SW 1271 (cell line): ENCODE measurements around the gene GJB4.
"Not testable (repeated sequence)": the region's sequence is repeated elsewhere in the genome, so short reads cannot be mapped to it uniquely, and the experiment has no call there.

Experiments
- DNase-seq, 2 experiments: peaks; one replicate each; lab custom pipeline; 2025; lab: John Stamatoyannopoulos, UW

The GJB4 gene

GRCh38 chr1:34746785-34747637, 12.5 kb upstream of the GJB4 start:
- no peak for DNase-seq

- no peak for DNase-seq
Observed at GRCh38 chr1:34747638-34747941, 11.9 kb upstream of the GJB4 start.

GRCh38 chr1:34749992-34750391, 9.5 kb upstream of the GJB4 start:
- no peak for DNase-seq

- no peak for DNase-seq
Observed at GRCh38 chr1:34750610-34751009, 8.9 kb upstream of the GJB4 start.

- DNase-seq: no peak
Observed at GRCh38 chr1:34753163-34753562, 6.4 kb upstream of the GJB4 start.

GRCh38 chr1:34754964-34755637, 4.4 kb upstream of the GJB4 start, which contains the start of gene GJB5:
TSS of gene GJB5 (plus strand) at chr1:34755047. CDS start at chr1:34757331, 2,284 bp downstream.
- no peak for DNase-seq

GRCh38 chr1:34755961-34756360, 3.6 kb upstream of the GJB4 start:
- DNase-seq: no peak

GRCh38 chr1:34757386-34757785, 2.2 kb upstream of the GJB4 start:
- no peak for DNase-seq

GRCh38 chr1:34758751-34759150, 789 bp upstream of the GJB4 start:
- DNase-seq: no peak

- DNase-seq: no peak
Observed at GRCh38 chr1:34761176-34761761, 1.7 kb downstream of the GJB4 start.

- no peak for DNase-seq
Observed at GRCh38 chr1:34761776-34762307, 2.3 kb downstream of the GJB4 start.

- peak in 1 of 2 experiments; percentile 25 for DNase-seq
Observed at GRCh38 chr1:34762474-34763141, 3.1 kb downstream of the GJB4 start.

- DNase-seq: peak; percentile 70 to 88
Observed at GRCh38 chr1:34763142-34763781, 3.7 kb downstream of the GJB4 start.

- DNase-seq: no peak
Observed at GRCh38 chr1:34768856-34769255, 9.3 kb downstream of the GJB4 start.

- DNase-seq: no peak
Observed at GRCh38 chr1:34770891-34771504, 11.5 kb downstream of the GJB4 start.

GRCh38 chr1:34771573-34772371, 12.2 kb downstream of the GJB4 start:
- DNase-seq: no peak

- DNase-seq: not testable (repeated sequence)
Observed at GRCh38 chr1:34773114-34773513, 13.6 kb downstream of the GJB4 start.

GRCh38 chr1:34774957-34775356, 15.4 kb downstream of the GJB4 start:
- no peak for DNase-seq

- no peak for DNase-seq
Observed at GRCh38 chr1:34776911-34777310, 17.4 kb downstream of the GJB4 start.

- no peak for DNase-seq
Observed at GRCh38 chr1:34777519-34778321, 18.2 kb downstream of the GJB4 start.
